ENCODE measurements around the gene GPC1. TPM values are rescaled to one million over a fixed set of nuclear protein-coding genes. Genes with fewer than 3 reads are reported as not detected.

The GPC1 gene
- polyA plus RNA-seq, 1 of the 3 experiments (the other 2 are of a cell fraction): 65.5 TPM

GRCh38 chr2:240467149-240467642 lies 31.7 kb downstream of the GPC1 start:
- peaks cover 0 to 29% of the 10 kb centered on the region in 2 experiments for H3K36me3 ChIP-seq (replicated peaks in 1 of 2; ENCODE audit: control insufficient read depth in 1 of 2, insufficient read depth in 2 of 2, low read length in 1 of 2)
- TF ChIP-seq TAF1 (IDR thresholded peaks at IDR 0.05; ENCODE audit: borderline replicate concordance, low read depth, low read length) (no peak), FOXM1 (IDR thresholded peaks at IDR 0.05; ENCODE audit: low read depth) (no peak), REST (IDR thresholded peaks at IDR 0.05; ENCODE audit: low read depth, low read length) (no peak), FOSL2 (IDR thresholded peaks at IDR 0.05; ENCODE audit: borderline replicate concordance, low read depth) (no peak)
- H3K27me3 ChIP-seq (ENCODE audit: insufficient read depth): no peaks in the 10 kb centered on the region
- WGBS (ENCODE audit: low lambda C conversion rate): 98% methylated on average over 8 of the region's 12 CpGs
- H3K79me2 ChIP-seq (ENCODE audit: insufficient read depth): no peaks in the 10 kb centered on the region
- no peak overlapping the region for H2AFZ ChIP-seq (ENCODE audit: low read depth)
- H3K9ac ChIP-seq: no peak overlapping the region
- no peaks in the 10 kb centered on the region for H4K20me1 ChIP-seq (ENCODE audit: insufficient read depth)
- CTCF ChIA-PET: no interaction called here
- H3K9me2 ChIP-seq: no peaks in the 10 kb centered on the region
- H3F3A ChIP-seq (replicated peaks; ENCODE audit: insufficient read depth): no peaks in the 10 kb centered on the region
- H3K9me3 ChIP-seq: no peaks in the 10 kb centered on the region
- peak; percentile 38 for DNase-seq
- POLR2A ChIA-PET: no interaction called here
- H3K27ac ChIP-seq (ENCODE audit: low read depth in 2 of 2, low read length in 1 of 2): no peak overlapping the region; a peak in 1 of 4 replicates
- no peak overlapping the region for H3K4me3 ChIP-seq (ENCODE audit: low read depth in 2 of 2, low read length in 1 of 2)
- no peak overlapping the region for H3K4me2 ChIP-seq
- H3K4me1 ChIP-seq (ENCODE audit: control insufficient read depth in 1 of 2, insufficient read depth in 2 of 2, low read depth in 1 of 2, low read length in 1 of 2): no peaks in the 10 kb centered on the region; a peak in 1 of 4 replicates

- Histone ChIP-seq H4K20me1 (ENCODE audit: insufficient read depth) (no peaks in the 10 kb centered on the region), H3K9me2 (no peaks in the 10 kb centered on the region), H3K27me3 (ENCODE audit: insufficient read depth) (no peaks in the 10 kb centered on the region), H3K79me2 (ENCODE audit: insufficient read depth) (no peaks in the 10 kb centered on the region), H3K4me3 (ENCODE audit: low read depth in 2 of 2, low read length in 1 of 2) (no peak overlapping the region), H3K4me1 (ENCODE audit: control insufficient read depth in 1 of 2, insufficient read depth in 2 of 2, low read depth in 1 of 2, low read length in 1 of 2) (no peaks in the 10 kb centered on the region; a peak in 1 of 4 replicates), H3K9me3 (no peaks in the 10 kb centered on the region), H3F3A (replicated peaks; ENCODE audit: insufficient read depth) (no peaks in the 10 kb centered on the region), H3K9ac (no peak overlapping the region), H2AFZ (ENCODE audit: low read depth) (no peak overlapping the region), H3K27ac (ENCODE audit: low read depth in 2 of 2, low read length in 1 of 2) (no peak overlapping the region; a peak in 1 of 4 replicates), H3K4me2 (no peak overlapping the region), H3K36me3 (replicated peaks in 1 of 2; ENCODE audit: control insufficient read depth in 1 of 2, insufficient read depth in 2 of 2, low read length in 1 of 2) (peaks cover 0 to 28% of the 10 kb centered on the region in 2 experiments)
- TF ChIP-seq RAD21 (IDR thresholded peaks at IDR 0.05; ENCODE audit: low read length) (0 out of 2 replicates have a peak, but pooled peaks have one; percentile 13), TEAD4 (IDR thresholded peaks at IDR 0.05; ENCODE audit: borderline replicate concordance, insufficient read depth) (no peak)
- DNase-seq: peak; percentile 56
- 89% methylated on average over 17 of the region's 22 CpGs for WGBS (ENCODE audit: low lambda C conversion rate)
- ChIA-PET CTCF (no interaction called here), POLR2A (no interaction called here)
These were observed 32.3 kb downstream of the GPC1 start for GRCh38 chr2:240467659-240468302.

Measured in SK-N-SH (cell line).